K562 (cell line): ENCODE data around the gene CCL27. TPM values are rescaled to one million over a fixed set of nuclear protein-coding genes. Genes with fewer than 3 reads are reported as not detected.

Experiments
- BRD9 ChIP-seq: fragments of 450-650 bp; IDR thresholded peaks from 2 replicates; pipeline ENCODE4 v1.6.1; 2018; ENCODE audit warnings: low read depth; ENCODE audit not compliant: partially characterized antibody
- FUS ChIP-seq: fragments of 200-400 bp; formaldehyde crosslinking; optimal IDR thresholded peaks from 2 replicates; pipeline ENCODE3; 2017; ENCODE audit warnings: low read depth, low read length
- HDGF ChIP-seq: fragments of 450-650 bp; IDR thresholded peaks from 2 replicates; pipeline ENCODE4 v1.6.1; 2016
- HMGN3 ChIP-seq: IDR thresholded peaks from 2 replicates; pipeline ENCODE4 v1.6.1; 2011; ENCODE audit warnings: borderline replicate concordance, low read depth, mild to moderate bottlenecking, mixed read lengths, low read length; ENCODE audit not compliant: insufficient read length; ENCODE audit errors: extremely low read depth
- HNRNPL ChIP-seq: fragments of 200-400 bp; formaldehyde crosslinking; IDR thresholded peaks from 2 replicates; pipeline ENCODE4 v1.6.1; 2017; ENCODE audit warnings: low read depth, mild to moderate bottlenecking, low read length
- MTA2 ChIP-seq: fragments of 450-650 bp; IDR thresholded peaks from 2 replicates; pipeline ENCODE4 v1.6.1; 2016; ENCODE audit warnings: low read depth
- PHF21A ChIP-seq: fragments of 450-650 bp; IDR thresholded peaks from 2 replicates; pipeline ENCODE4 v1.6.1; 2017; ENCODE audit warnings: low read depth, borderline replicate concordance
- RBM22 ChIP-seq: fragments of 200-400 bp; formaldehyde crosslinking; IDR thresholded peaks from 2 replicates; pipeline ENCODE4 v1.6.1; 2018; ENCODE audit warnings: low read length, low read depth; ENCODE audit not compliant: poor library complexity, severe bottlenecking
- RFX1 ChIP-seq: fragments of 450-650 bp; IDR thresholded peaks from 2 replicates; pipeline ENCODE4 v1.6.1; 2016; ENCODE audit warnings: mild to moderate bottlenecking, moderate library complexity
- SMAD4 ChIP-seq: fragments of 250-450 bp; sonication (Bioruptor Pico); conservative IDR thresholded peaks from 2 replicates; pipeline ENCODE4 v1.8.0; 2021; ENCODE audit warnings: inconsistent platforms, mild to moderate bottlenecking, moderate library complexity
- SOX6 ChIP-seq: fragments of 450-650 bp; IDR thresholded peaks from 2 replicates; pipeline ENCODE4 v1.6.1; 2014; ENCODE audit warnings: mild to moderate bottlenecking
- SRF ChIP-seq, 2 experiments: fragments of 250-450, 450-650 bp in 1 of 2; sonication (Bioruptor Pico) in 1 of 2; sonication (generic) in 1 of 2; formaldehyde crosslinking; IDR thresholded peaks; 2 replicates each; pipeline versions ENCODE4 v1.5.0 to v1.5.1; 2020 to 2022; ENCODE audit warnings: mild to moderate bottlenecking in 1 of 2, missing genetic modification reagents in 1 of 2
- TAF15 ChIP-seq: fragments of 200-400 bp; formaldehyde crosslinking; IDR thresholded peaks from 2 replicates; pipeline ENCODE4 v1.6.1; 2017; ENCODE audit warnings: mild to moderate bottlenecking, low read depth, low read length, moderate library complexity
- TAF9B ChIP-seq: fragments of 450-650 bp; IDR thresholded peaks from 2 replicates; pipeline ENCODE4 v1.6.1; 2018; ENCODE audit warnings: mild to moderate bottlenecking; ENCODE audit not compliant: partially characterized antibody
- ZNF133 ChIP-seq: fragments of 250-450 bp; sonication (Bioruptor Pico); IDR thresholded peaks from 2 replicates; pipeline ENCODE4 v1.4.0; 2020; ENCODE audit warnings: mild to moderate bottlenecking
- ZNF232 ChIP-seq: sonication (generic); formaldehyde crosslinking; IDR thresholded peaks from 2 replicates; pipeline ENCODE4 v1.8.0; 2022; ENCODE audit warnings: mild to moderate bottlenecking, missing genetic modification reagents
- ZNF311 ChIP-seq: fragments of 250-450 bp; sonication (Bioruptor Pico); IDR thresholded peaks from 2 replicates; pipeline ENCODE4 v1.4.0; 2020; ENCODE audit warnings: mild to moderate bottlenecking, moderate library complexity
- ZNF57 ChIP-seq: fragments of 450-650 bp; formaldehyde crosslinking; IDR thresholded peaks from 2 replicates; pipeline ENCODE4 v1.4.0; 2020; ENCODE audit warnings: mild to moderate bottlenecking, moderate library complexity
- ZNF584 ChIP-seq: fragments of 200-800 bp; sonication (Bioruptor generic); IDR thresholded peaks from 2 replicates; pipeline ENCODE4 v1.6.1; 2016; ENCODE audit warnings: low read depth, mild to moderate bottlenecking, missing genetic modification characterization, missing compliant biosample characterization
- ZNF586 ChIP-seq: fragments of 450-650 bp; formaldehyde crosslinking; conservative IDR thresholded peaks from 2 replicates; pipeline ENCODE4 v1.4.0; 2020; ENCODE audit warnings: mild to moderate bottlenecking, moderate library complexity
- ZNF668 ChIP-seq: fragments of 250-450 bp; sonication (Bioruptor Pico); IDR thresholded peaks from 2 replicates; pipeline ENCODE4 v1.8.0; 2022; ENCODE audit warnings: mild to moderate bottlenecking, inconsistent platforms
- ZNF79 ChIP-seq: fragments of 250-450 bp; sonication (Bioruptor Pico); IDR thresholded peaks from 2 replicates; pipeline ENCODE4 v1.4.0; 2020; ENCODE audit warnings: low read depth, mild to moderate bottlenecking, moderate library complexity
- ZZZ3 ChIP-seq: fragments of 450-650 bp; IDR thresholded peaks from 2 replicates; pipeline ENCODE4 v1.6.1; 2016; ENCODE audit warnings: antibody characterized with exemption, mild to moderate bottlenecking, moderate library complexity
- polyA plus RNA-seq, 8 experiments: library from polyadenylated mRNA; depleted of rRNA in 4 of 8; stranded (reverse) in 5 of 8; unstranded in 3 of 8; fragments of >200 nt; fragmentation: Nextera tagmentation in 2 of 8; fragmentation: Illumina TruSeq in 1 of 8; extraction: Ambion mirVana in 2 of 8; extraction: Trizol in 1 of 8; gene quantifications; 2 replicates each; pipeline versions ENCODE4 v1.2.1 to v1.2.3, GENCODE V29; 2011 to 2014; ENCODE audit warnings: inconsistent platforms in 1 of 8, missing spikeins in 1 of 8
- total RNA-seq, 7 experiments: library from RNA; depleted of rRNA in 6 of 7; stranded (reverse); fragments of >200 nt in 6 of 7; fragmentation: Illumina TruSeq in 2 of 7; extraction: Trizol in 2 of 7; gene quantifications; 2 replicates each; pipeline versions ENCODE4 v1.2.1 to v1.2.3, GENCODE V29; 2011 to 2021; ENCODE audit warnings: low replicate concordance in 1 of 7
- TF ChIP-seq, protein P1 (sequence below): fragments of 200-800 bp; sonication (Bioruptor generic); IDR thresholded peaks from 2 replicates; pipeline ENCODE4 v1.6.1; 2017; ENCODE audit warnings: missing genetic modification characterization, missing compliant biosample characterization
- TF ChIP-seq, protein P2 (sequence below): fragments of 250-450 bp; sonication (Bioruptor Pico); IDR thresholded peaks from 2 replicates; pipeline ENCODE4 v1.8.0; 2022; ENCODE audit warnings: moderate library complexity, mild to moderate bottlenecking, inconsistent platforms
- TF ChIP-seq, protein P3 (sequence below): fragments of 450-650 bp; formaldehyde crosslinking; IDR thresholded peaks from 2 replicates; pipeline ENCODE4 v1.4.0; 2020; ENCODE audit warnings: mild to moderate bottlenecking, moderate library complexity
- TF ChIP-seq, protein P4 (sequence below): fragments of 250-450 bp; sonication (Bioruptor Pico); IDR thresholded peaks from 2 replicates; pipeline ENCODE4 v1.8.0; 2021; ENCODE audit warnings: borderline replicate concordance, mild to moderate bottlenecking, moderate library complexity; ENCODE audit not compliant: poor library complexity, severe bottlenecking

CCL27 gene
- total and polyA plus RNA-seq, 9 of the 15 experiments (the other 6 are each of a cell fraction or from before 2014, with no cell fraction given): 0.10 to 0.53 (median 0.27) TPM; not detected in 5

GRCh38 chr9:34651876-34652601 is 10.4 kb downstream of the CCL27 start, which contains the start of gene IL11RA (continued):
- TF ChIP-seq SOX6 (0 out of 2 replicates have a peak, but pooled peaks have one; percentile 23), ZNF311 (CRISPR knock-in tag) (no peak), SMAD4 (CRISPR knock-in tag) (peak; percentile 59), TAF9B (no peak), ZNF133 (CRISPR knock-in tag) (no peak), RFX1 (no peak), HNRNPL (peak; percentile 96), PHF21A (0 out of 2 replicates have a peak, but pooled peaks have one; percentile 12), MTA2 (no peak), ZZZ3 (no peak), ZNF79 (no peak), FUS (no peak), ZNF232 (CRISPR knock-in tag) (no peak), ZNF586 (CRISPR knock-in tag) (no peak), SRF (CRISPR knock-in tag; IDR thresholded peaks at IDR 0.05) (no peak), ZNF668 (CRISPR knock-in tag) (no peak), ZNF584 (CRISPR knock-in tag) (no peak), HDGF (peak; percentile 73; the same call in 1 of the 2 replicates), RBM22 (no peak), ZNF57 (CRISPR knock-in tag) (no peak), TAF15 (no peak), HMGN3 (peak; percentile 83), BRD9 (no peak)
- TF ChIP-seq, protein P1, sequence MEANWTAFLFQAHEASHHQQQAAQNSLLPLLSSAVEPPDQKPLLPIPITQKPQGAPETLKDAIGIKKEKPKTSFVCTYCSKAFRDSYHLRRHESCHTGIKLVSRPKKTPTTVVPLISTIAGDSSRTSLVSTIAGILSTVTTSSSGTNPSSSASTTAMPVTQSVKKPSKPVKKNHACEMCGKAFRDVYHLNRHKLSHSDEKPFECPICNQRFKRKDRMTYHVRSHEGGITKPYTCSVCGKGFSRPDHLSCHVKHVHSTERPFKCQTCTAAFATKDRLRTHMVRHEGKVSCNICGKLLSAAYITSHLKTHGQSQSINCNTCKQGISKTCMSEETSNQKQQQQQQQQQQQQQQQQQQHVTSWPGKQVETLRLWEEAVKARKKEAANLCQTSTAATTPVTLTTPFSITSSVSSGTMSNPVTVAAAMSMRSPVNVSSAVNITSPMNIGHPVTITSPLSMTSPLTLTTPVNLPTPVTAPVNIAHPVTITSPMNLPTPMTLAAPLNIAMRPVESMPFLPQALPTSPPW (CRISPR knock-in tag): peak; percentile 92
- TF ChIP-seq, protein P2, sequence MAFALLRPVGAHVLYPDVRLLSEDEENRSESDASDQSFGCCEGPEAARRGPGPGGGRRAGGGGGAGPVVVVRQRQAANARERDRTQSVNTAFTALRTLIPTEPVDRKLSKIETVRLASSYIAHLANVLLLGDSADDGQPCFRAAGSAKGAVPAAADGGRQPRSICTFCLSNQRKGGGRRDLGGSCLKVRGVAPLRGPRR (CRISPR knock-in tag): no peak
- TF ChIP-seq, protein P3, sequence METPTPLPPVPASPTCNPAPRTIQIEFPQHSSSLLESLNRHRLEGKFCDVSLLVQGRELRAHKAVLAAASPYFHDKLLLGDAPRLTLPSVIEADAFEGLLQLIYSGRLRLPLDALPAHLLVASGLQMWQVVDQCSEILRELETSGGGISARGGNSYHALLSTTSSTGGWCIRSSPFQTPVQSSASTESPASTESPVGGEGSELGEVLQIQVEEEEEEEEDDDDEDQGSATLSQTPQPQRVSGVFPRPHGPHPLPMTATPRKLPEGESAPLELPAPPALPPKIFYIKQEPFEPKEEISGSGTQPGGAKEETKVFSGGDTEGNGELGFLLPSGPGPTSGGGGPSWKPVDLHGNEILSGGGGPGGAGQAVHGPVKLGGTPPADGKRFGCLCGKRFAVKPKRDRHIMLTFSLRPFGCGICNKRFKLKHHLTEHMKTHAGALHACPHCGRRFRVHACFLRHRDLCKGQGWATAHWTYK (CRISPR knock-in tag): no peak; the same call in 1 of the 2 replicates
- TF ChIP-seq, protein P4, sequence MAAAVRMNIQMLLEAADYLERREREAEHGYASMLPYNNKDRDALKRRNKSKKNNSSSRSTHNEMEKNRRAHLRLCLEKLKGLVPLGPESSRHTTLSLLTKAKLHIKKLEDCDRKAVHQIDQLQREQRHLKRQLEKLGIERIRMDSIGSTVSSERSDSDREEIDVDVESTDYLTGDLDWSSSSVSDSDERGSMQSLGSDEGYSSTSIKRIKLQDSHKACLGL: no peak
